HG03175 (cell line): ENCODE results near the gene MYOM3.

Source experiments
- ATAC-seq: cut with Tn5 transposase; IDR thresholded peaks from one replicate; pipeline ENCODE4 v1.9.1; 2021; ENCODE audit warnings: mild to moderate bottlenecking, moderate library complexity; ENCODE audit not compliant: unreplicated experiment

The MYOM3 gene

DNA sequence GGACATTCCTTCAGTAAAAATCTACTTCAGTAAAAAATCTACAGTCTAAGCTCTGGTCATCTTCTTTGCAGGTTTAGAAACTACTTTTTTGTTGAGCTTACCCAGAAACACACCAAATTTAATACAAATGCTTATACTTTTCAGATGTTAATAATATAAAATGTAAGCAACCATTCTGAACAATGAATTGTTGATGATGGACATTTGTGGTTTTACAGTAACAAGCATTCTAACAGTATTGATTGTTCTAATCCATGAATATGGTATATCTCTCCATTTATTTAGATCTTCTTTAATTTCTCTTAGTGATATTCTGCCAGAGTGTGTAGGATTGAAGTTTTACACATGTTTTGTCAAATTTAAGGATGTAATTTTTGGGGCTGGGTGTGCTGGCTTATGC lies 104.9 kb downstream of the MYOM3 start:
- no peak for ATAC-seq
